K562 (cell line): Measurements from ENCODE around the gene IL27RA. TPM values are rescaled to one million over a fixed set of nuclear protein-coding genes. Genes with fewer than 3 reads are reported as not detected.

Experiments used
- ATAC-seq: fragments of 200-7000 bp; cut with Tn5 transposase; 3 replicates; pipeline ENCODE4 v1.9.1; 2020; ENCODE audit warnings: moderate library complexity
- BruUV-seq: library from RNA; stranded (reverse); fragments of 400-500 nt; replicated peaks from 2 replicates; lab custom pipeline; 2021; lab: Mats Ljungman, UMichigan
- CTCF ChIA-PET: fragments of 300-600 bp; formaldehyde crosslinking; extraction: SDS; loops from one replicate; lab custom pipeline; 2021; ENCODE audit warnings: low intra/inter-chr PET ratio; lab: Yijun Ruan, JAX
- POLR2A ChIA-PET: fragments of 300-600, 350-650 bp; sonication (Branson Sonifier 250); formaldehyde crosslinking; extraction: SDS; loops from one replicate; lab custom pipeline; 2021; ENCODE audit warnings: antibody characterized with exemption, inconsistent platforms; lab: Yijun Ruan, JAX
- DNase-seq, 4 experiments: peaks; one replicate each; pipeline versions ENCODE4 v3.0.0 to v3.0.0-alpha.2; 2011 to 2018; ENCODE audit warnings: low spot score in 3 of 4, mixed read lengths in 3 of 4; ENCODE audit errors: extremely low read depth in 1 of 4
- FAIRE-seq: peaks from 2 replicates; lab custom pipeline; 2011; peaks lifted over from hg19 to GRCh38; lab: Jason Lieb, UNC
- H2AFZ ChIP-seq: 2 replicates; pipeline ENCODE4 v1.6.0; 2011; ENCODE audit warnings: low read depth, low read length, control low read depth, inconsistent platforms
- H3K27ac ChIP-seq: fragments of 200-600 bp; 3 replicates; pipeline ENCODE4 v1.8.0; 2011; ENCODE audit warnings: low read depth, mild to moderate bottlenecking, control low read depth, inconsistent platforms, low read length, moderate library complexity, mixed read lengths; ENCODE audit errors: extremely low read depth
- H3K27me3 ChIP-seq, 2 experiments: fragments of 300-600 bp in 1 of 2; 2 replicates in 1 of 2; 3 replicates in 1 of 2; pipeline versions ENCODE4 v1.6.0 to v1.8.0; 2011; ENCODE audit warnings: inconsistent platforms in 2 of 2, low read length in 2 of 2, mild to moderate bottlenecking in 1 of 2, mixed read lengths in 1 of 2, moderate library complexity in 1 of 2; ENCODE audit not compliant: control insufficient read depth in 2 of 2, insufficient read depth in 2 of 2
- H3K36me3 ChIP-seq: fragments of 300-600 bp; 3 replicates; pipeline ENCODE4 v1.8.0; 2011; ENCODE audit warnings: mild to moderate bottlenecking, low read length, inconsistent platforms; ENCODE audit not compliant: control insufficient read depth, insufficient read depth
- H3K4me1 ChIP-seq, 2 experiments: fragments of 200-600 bp in 1 of 2; replicated peaks in 1 of 2; 2 replicates in 1 of 2; 3 replicates in 1 of 2; pipeline versions ENCODE4 v1.5.1 to v1.8.0; 2011; ENCODE audit warnings: inconsistent platforms in 2 of 2, low read length in 2 of 2, mild to moderate bottlenecking in 1 of 2, mixed read lengths in 1 of 2, moderate library complexity in 1 of 2; ENCODE audit not compliant: control insufficient read depth in 2 of 2, insufficient read depth in 2 of 2
- H3K4me2 ChIP-seq: 2 replicates; pipeline ENCODE4 v1.6.1; 2011; ENCODE audit warnings: low read length, control low read depth, inconsistent platforms, mixed read lengths; ENCODE audit not compliant: insufficient read depth
- H3K4me3 ChIP-seq: fragments of 200-600 bp; sonication (generic), shearing (Covaris generic); 2 replicates; pipeline ENCODE4 v1.5.1; 2016; ENCODE audit warnings: control low read depth, inconsistent platforms
- H3K79me2 ChIP-seq: fragments of 200-600 bp; 3 replicates; pipeline ENCODE4 v1.8.0; 2011; ENCODE audit warnings: low read length, inconsistent platforms; ENCODE audit not compliant: control insufficient read depth, insufficient read depth
- H3K9ac ChIP-seq, 2 experiments: 2 replicates each; pipeline versions ENCODE4 v1.6.0 to v1.6.1; 2011; ENCODE audit warnings: low read depth in 2 of 2, low read length in 2 of 2, control low read depth in 1 of 2, inconsistent platforms in 1 of 2, mild to moderate bottlenecking in 1 of 2, mixed read lengths in 1 of 2; ENCODE audit not compliant: insufficient read depth in 1 of 2
- H3K9me1 ChIP-seq: one replicate; pipeline ENCODE4 v1.6.0; 2011; ENCODE audit warnings: inconsistent platforms, mild to moderate bottlenecking, low read length, moderate library complexity; ENCODE audit not compliant: control insufficient read depth, insufficient read depth
- H3K9me3 ChIP-seq: replicated peaks from 2 replicates; pipeline ENCODE4 v1.5.1; 2011; ENCODE audit warnings: low read depth, low read length, inconsistent platforms; ENCODE audit not compliant: control insufficient read depth, insufficient read depth
- H4K20me1 ChIP-seq: replicated peaks from 2 replicates; pipeline ENCODE4 v1.6.1; 2011; ENCODE audit warnings: low read length, inconsistent platforms, mixed read lengths; ENCODE audit not compliant: control insufficient read depth, insufficient read depth
- ARHGAP35 ChIP-seq: fragments of 450-650 bp; IDR thresholded peaks from 2 replicates; pipeline ENCODE4 v1.6.1; 2018; ENCODE audit not compliant: partially characterized antibody
- ARID3A ChIP-seq: IDR thresholded peaks from 2 replicates; pipeline ENCODE4 v1.6.1; 2012; ENCODE audit warnings: low read depth, low read length, improper control_type of control experiment, borderline replicate concordance
- BDP1 ChIP-seq: IDR thresholded peaks from 3 replicates; pipeline ENCODE4 v1.6.1; 2011; ENCODE audit not compliant: insufficient read length, insufficient read depth
- CAMTA2 ChIP-seq: fragments of 250-450 bp; sonication (Bioruptor Pico); conservative IDR thresholded peaks from 2 replicates; pipeline ENCODE4 v1.5.1; 2022
- CTBP1 ChIP-seq: fragments of 450-650 bp; IDR thresholded peaks from 2 replicates; pipeline ENCODE4 v1.6.1; 2016; ENCODE audit warnings: borderline replicate concordance
- PHF20 ChIP-seq: fragments of 450-650 bp; IDR thresholded peaks from 2 replicates; pipeline ENCODE4 v1.6.1; 2018; ENCODE audit not compliant: partially characterized antibody
- RCOR1 ChIP-seq, 2 experiments: IDR thresholded peaks; 2 replicates each; pipeline ENCODE4 v1.6.1; 2012; ENCODE audit warnings: low read depth in 2 of 2, low read length in 2 of 2, borderline replicate concordance in 1 of 2, improper control_type of control experiment in 1 of 2
- YY1 ChIP-seq, 3 experiments: IDR thresholded peaks; 2 replicates each; pipeline ENCODE4 v1.6.1; 2011; ENCODE audit warnings: low read length in 2 of 3, mild to moderate bottlenecking in 2 of 3, moderate library complexity in 2 of 3, borderline replicate concordance in 1 of 3, control low read depth in 1 of 3, low read depth in 1 of 3; ENCODE audit not compliant: insufficient read depth in 3 of 3, insufficient replicate concordance in 2 of 3, control insufficient read depth in 1 of 3, insufficient read length in 1 of 3; ENCODE audit errors: extremely low read depth in 1 of 3
- ZBTB17 ChIP-seq: fragments of 450-650 bp; formaldehyde crosslinking; IDR thresholded peaks from 2 replicates; pipeline ENCODE4 v1.4.0; 2020; ENCODE audit warnings: mild to moderate bottlenecking
- ZKSCAN1 ChIP-seq: fragments of 150-350 bp; IDR thresholded peaks from 2 replicates; pipeline ENCODE4 v1.6.1; 2016; ENCODE audit warnings: low read depth, low read length
- ZNF165 ChIP-seq: fragments of 250-450 bp; sonication (Bioruptor Pico); IDR thresholded peaks from 2 replicates; pipeline ENCODE4 v1.4.0; 2020; ENCODE audit warnings: borderline replicate concordance
- WGBS: fragments of 100-300 bp; shearing (Covaris generic); methylation state at CpG from one replicate; pipeline ENCODE4 v1.1.6; 2016; ENCODE audit warnings: low coverage, mixed read lengths; ENCODE audit not compliant: insufficient coverage; ENCODE audit errors: missing lambda C conversion rate; 5-methylcytosine and 5-hydroxymethylcytosine counted together
- in situ Hi-C: fragments of 300-500 bp; cut with MboI; formaldehyde crosslinking; loops from 4 replicates; pipeline ENCODE4 v1.15.0; 2018; ENCODE audit warnings: inconsistent platforms, mixed read lengths
- intact Hi-C: fragments of 100-400 bp; cut with micrococcal nuclease; formaldehyde crosslinking; loops from 2 replicates; pipeline ENCODE4 v1.14.2; 2022
- polyA plus RNA-seq, 8 experiments: library from polyadenylated mRNA; depleted of rRNA in 4 of 8; stranded (reverse) in 5 of 8; unstranded in 3 of 8; fragments of >200 nt; fragmentation: Nextera tagmentation in 2 of 8; fragmentation: Illumina TruSeq in 1 of 8; extraction: Ambion mirVana in 2 of 8; extraction: Trizol in 1 of 8; gene quantifications; 2 replicates each; pipeline versions ENCODE4 v1.2.1 to v1.2.3, GENCODE V29; 2011 to 2014; ENCODE audit warnings: inconsistent platforms in 1 of 8, missing spikeins in 1 of 8
- total RNA-seq, 7 experiments: library from RNA; depleted of rRNA in 6 of 7; stranded (reverse); fragments of >200 nt in 6 of 7; fragmentation: Illumina TruSeq in 2 of 7; extraction: Trizol in 2 of 7; gene quantifications; 2 replicates each; pipeline versions ENCODE4 v1.2.1 to v1.2.3, GENCODE V29; 2011 to 2021; ENCODE audit warnings: low replicate concordance in 1 of 7

Gene IL27RA
- total and polyA plus RNA-seq, 9 of the 15 experiments (the other 6 are each of a cell fraction or from before 2014, with no cell fraction given), result 1.9 to 15.9 (median 12.0) TPM

- TF ChIP-seq ARID3A (no peak), BDP1 (no peak), ZNF165 (CRISPR knock-in tag) (no peak)
Observed at GRCh38 chr19:14000691-14001375, 30.7 kb upstream of the IL27RA start (continued).

DNA sequence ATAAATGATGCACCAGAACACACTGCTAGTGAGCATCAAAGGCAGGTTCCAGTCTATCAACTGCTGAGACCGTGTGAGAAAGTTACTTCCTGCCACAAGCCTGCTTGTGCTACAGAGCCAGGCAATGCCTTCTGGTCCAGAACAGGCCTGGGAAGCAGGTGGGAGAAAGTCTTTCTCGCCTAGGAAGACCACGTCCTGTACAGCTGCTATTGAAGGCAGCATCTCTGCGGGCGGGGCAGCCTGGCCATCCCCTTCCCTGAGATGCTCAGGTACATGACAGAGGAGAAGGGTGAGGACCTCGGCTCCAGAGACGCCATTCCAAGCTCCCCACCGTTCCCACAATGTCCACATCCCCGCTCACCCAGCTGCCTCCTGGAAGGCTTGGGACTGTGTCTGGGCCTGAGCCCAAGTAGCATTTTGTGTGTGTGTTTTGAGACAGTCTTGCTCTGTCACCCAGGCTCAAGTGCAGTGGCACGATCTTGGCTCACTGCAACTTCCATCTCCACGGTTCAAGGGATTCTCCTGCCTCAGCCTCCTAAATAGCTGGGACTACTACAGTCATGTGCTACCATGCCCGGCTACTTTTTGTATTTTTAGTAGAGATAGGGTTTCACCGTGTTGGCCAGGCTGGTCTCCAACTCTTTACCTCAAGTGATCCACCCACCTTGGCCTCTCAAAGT, 28.9 kb upstream of the IL27RA start:
- Histone ChIP-seq H3K4me1 (peaks cover 31 to 32% of the 10 kb centered on the region in 2 experiments), H3K4me3 (no peak overlapping the region), H3K9me1 (no peaks in the 10 kb centered on the region), H3K36me3 (peaks cover 21% of the 10 kb centered on the region; the same call in 2 of the 3 replicates), H3K9me3 (no peaks in the 10 kb centered on the region), H3K27ac (peak overlapping the region; percentile 35; the same call in 2 of the 3 replicates), H3K9ac (peak overlapping the region; percentile 56 to 73; a peak in 3 of 4 replicates), H3K4me2 (peak overlapping the region; percentile 27; the same call in 1 of the 2 replicates), H2AFZ (0 out of 2 replicates have a peak overlapping the region, but pooled peaks have one; percentile 22), H3K27me3 (no peaks in the 10 kb centered on the region), H4K20me1 (no peaks in the 10 kb centered on the region), H3K79me2 (peaks cover 66% of the 10 kb centered on the region)
- DNase-seq (peak in 1 of 4 experiments; percentile 5), ATAC-seq (no peak), FAIRE-seq (no peak)
- in situ Hi-C loops, result no loop called here
- BruUV-seq, result no TSS peak
- CTCF ChIA-PET, result no interaction called here
- 60% methylated on average over 13 of the region's 13 CpGs for WGBS
- TF ChIP-seq CTBP1 (0 out of 2 replicates have a peak, but pooled peaks have one; percentile 17), YY1 (IDR thresholded peaks at IDR 0.05; ENCODE audit: borderline replicate concordance in 1 of 3, control insufficient read depth in 1 of 3, extremely low read depth in 1 of 3, insufficient read depth in 3 of 3, insufficient read length in 1 of 3, insufficient replicate concordance in 2 of 3, low read depth in 1 of 3, low read length in 2 of 3) (peak in 1 of 3 experiments; percentile 6), PHF20 (no peak), ZBTB17 (CRISPR knock-in tag) (no peak), ARHGAP35 (no peak), CAMTA2 (0 out of 2 replicates have a peak, but pooled peaks have one; percentile 20), RCOR1 (IDR thresholded peaks at IDR 0.05; ENCODE audit: borderline replicate concordance in 1 of 2, low read depth in 2 of 2, low read length in 2 of 2) (0 out of 4 replicates have a peak, but pooled peaks of 1 of the 2 experiments have one; percentile 5), ZKSCAN1 (no peak)
- TF ChIP-seq, all 486 proteins: peak for 4
- POLR2A ChIA-PET, result interaction anchor here (0.6 kb wide), 2 partner anchors 847 to 1104 kb away, joined by 3 read pairs; no protein-coding TSS in a partner anchor
- intact Hi-C loops, result no loop called here
